ENCODE results near the gene KCNC1.

Gene KCNC1

GRCh38 chr11:17745023-17745772, 10.6 kb downstream of the KCNC1 start:
- Histone ChIP-seq H3K4me3 (ENCODE audit: low read length in 2 of 2) (no peak overlapping the region), H3K27me3 (ENCODE audit: control insufficient read depth in 2 of 2, insufficient read depth in 2 of 2, low read length in 2 of 2) (peaks cover 0 to 3% of the 10 kb centered on the region in 2 donors), H3K36me3 (ENCODE audit: control insufficient read depth in 2 of 2, insufficient read depth in 2 of 2, low read length in 2 of 2) (no peaks in the 10 kb centered on the region), H3K9ac (ENCODE audit: low read depth in 1 of 2, low read length in 2 of 2) (no peak overlapping the region), H3K4me1 (ENCODE audit: control insufficient read depth in 2 of 2, insufficient read depth in 2 of 2, low read length in 2 of 2) (no peaks in the 10 kb centered on the region), H3K27ac (ENCODE audit: low read depth in 2 of 2, low read length in 2 of 2) (no peak overlapping the region), H3K9me3 (ENCODE audit: control insufficient read depth in 2 of 2, low read length in 2 of 2) (no peaks in the 10 kb centered on the region)

- Histone ChIP-seq H3K27ac (ENCODE audit: low read depth in 2 of 2, low read length in 2 of 2) (no peak overlapping the region), H3K4me1 (ENCODE audit: control insufficient read depth in 2 of 2, insufficient read depth in 2 of 2, low read length in 2 of 2) (no peaks in the 10 kb centered on the region), H3K9me3 (ENCODE audit: control insufficient read depth in 2 of 2, low read length in 2 of 2) (no peaks in the 10 kb centered on the region), H3K36me3 (ENCODE audit: control insufficient read depth in 2 of 2, insufficient read depth in 2 of 2, low read length in 2 of 2) (no peaks in the 10 kb centered on the region), H3K9ac (ENCODE audit: low read depth in 1 of 2, low read length in 2 of 2) (no peak overlapping the region), H3K4me3 (ENCODE audit: low read length in 2 of 2) (no peak overlapping the region), H3K27me3 (ENCODE audit: control insufficient read depth in 2 of 2, insufficient read depth in 2 of 2, low read length in 2 of 2) (peaks cover 0 to 3% of the 10 kb centered on the region in 2 donors)
Observed at GRCh38 chr11:17746096-17746495, 11.5 kb downstream of the KCNC1 start.

GRCh38 chr11:17747131-17747955, 12.8 kb downstream of the KCNC1 start:
- Histone ChIP-seq H3K9me3 (ENCODE audit: control insufficient read depth in 2 of 2, low read length in 2 of 2) (no peaks in the 10 kb centered on the region), H3K4me1 (ENCODE audit: control insufficient read depth in 2 of 2, insufficient read depth in 2 of 2, low read length in 2 of 2) (no peaks in the 10 kb centered on the region), H3K4me3 (ENCODE audit: low read length in 2 of 2) (no peak overlapping the region)

GRCh38 chr11:17748044-17748443, 13.5 kb downstream of the KCNC1 start:
- no peak overlapping the region for H3K9ac ChIP-seq (ENCODE audit: low read depth in 1 of 2, low read length in 2 of 2)
- H3K9me3 ChIP-seq (ENCODE audit: control insufficient read depth in 2 of 2, low read length in 2 of 2): no peaks in the 10 kb centered on the region
- no peaks in the 10 kb centered on the region for H3K4me1 ChIP-seq (ENCODE audit: control insufficient read depth in 2 of 2, insufficient read depth in 2 of 2, low read length in 2 of 2)
- no peak overlapping the region for H3K4me3 ChIP-seq (ENCODE audit: low read length in 2 of 2)
- H3K27ac ChIP-seq (ENCODE audit: low read depth in 2 of 2, low read length in 2 of 2): no peak overlapping the region
- peaks cover 0 to 3% of the 10 kb centered on the region in 2 donors for H3K27me3 ChIP-seq (ENCODE audit: control insufficient read depth in 2 of 2, insufficient read depth in 2 of 2, low read length in 2 of 2)
- H3K36me3 ChIP-seq (ENCODE audit: control insufficient read depth in 2 of 2, insufficient read depth in 2 of 2, low read length in 2 of 2): no peaks in the 10 kb centered on the region

More at GRCh38 chr11:17747131-17747955, 12.8 kb downstream of the KCNC1 start:
- no peaks in the 10 kb centered on the region for H3K36me3 ChIP-seq (ENCODE audit: control insufficient read depth in 2 of 2, insufficient read depth in 2 of 2, low read length in 2 of 2)
- H3K27ac ChIP-seq (ENCODE audit: low read depth in 2 of 2, low read length in 2 of 2): no peak overlapping the region
- H3K9ac ChIP-seq (ENCODE audit: low read depth in 1 of 2, low read length in 2 of 2): no peak overlapping the region
- peaks cover 0 to 3% of the 10 kb centered on the region in 2 donors for H3K27me3 ChIP-seq (ENCODE audit: control insufficient read depth in 2 of 2, insufficient read depth in 2 of 2, low read length in 2 of 2)

GRCh38 chr11:17748761-17749721, 14.5 kb downstream of the KCNC1 start:
- no peaks in the 10 kb centered on the region for H3K4me1 ChIP-seq (ENCODE audit: control insufficient read depth in 2 of 2, insufficient read depth in 2 of 2, low read length in 2 of 2)
- H3K9me3 ChIP-seq (ENCODE audit: control insufficient read depth in 2 of 2, low read length in 2 of 2): no peaks in the 10 kb centered on the region
- H3K27me3 ChIP-seq (ENCODE audit: control insufficient read depth in 2 of 2, insufficient read depth in 2 of 2, low read length in 2 of 2): peaks cover 3% of the 10 kb centered on the region in 2 donors
- H3K4me3 ChIP-seq (ENCODE audit: low read length in 2 of 2): no peak overlapping the region
- no peak overlapping the region for H3K9ac ChIP-seq (ENCODE audit: low read depth in 1 of 2, low read length in 2 of 2)
- H3K27ac ChIP-seq (ENCODE audit: low read depth in 2 of 2, low read length in 2 of 2): no peak overlapping the region
- no peaks in the 10 kb centered on the region for H3K36me3 ChIP-seq (ENCODE audit: control insufficient read depth in 2 of 2, insufficient read depth in 2 of 2, low read length in 2 of 2)

GRCh38 chr11:17750013-17750800, 15.6 kb downstream of the KCNC1 start:
- Histone ChIP-seq H3K9ac (ENCODE audit: low read depth in 1 of 2, low read length in 2 of 2) (no peak overlapping the region), H3K27ac (ENCODE audit: low read depth in 2 of 2, low read length in 2 of 2) (no peak overlapping the region), H3K4me1 (ENCODE audit: control insufficient read depth in 2 of 2, insufficient read depth in 2 of 2, low read length in 2 of 2) (no peaks in the 10 kb centered on the region), H3K9me3 (ENCODE audit: control insufficient read depth in 2 of 2, low read length in 2 of 2) (no peaks in the 10 kb centered on the region), H3K36me3 (ENCODE audit: control insufficient read depth in 2 of 2, insufficient read depth in 2 of 2, low read length in 2 of 2) (no peaks in the 10 kb centered on the region), H3K4me3 (ENCODE audit: low read length in 2 of 2) (no peak overlapping the region), H3K27me3 (ENCODE audit: control insufficient read depth in 2 of 2, insufficient read depth in 2 of 2, low read length in 2 of 2) (peaks cover 3% of the 10 kb centered on the region in 2 donors)

- Histone ChIP-seq H3K9ac (ENCODE audit: low read depth in 1 of 2, low read length in 2 of 2) (no peak overlapping the region), H3K27me3 (ENCODE audit: control insufficient read depth in 2 of 2, insufficient read depth in 2 of 2, low read length in 2 of 2) (peaks cover 3% of the 10 kb centered on the region in 2 donors), H3K9me3 (ENCODE audit: control insufficient read depth in 2 of 2, low read length in 2 of 2) (no peaks in the 10 kb centered on the region), H3K4me3 (ENCODE audit: low read length in 2 of 2) (no peak overlapping the region), H3K4me1 (ENCODE audit: control insufficient read depth in 2 of 2, insufficient read depth in 2 of 2, low read length in 2 of 2) (no peaks in the 10 kb centered on the region), H3K27ac (ENCODE audit: low read depth in 2 of 2, low read length in 2 of 2) (no peak overlapping the region), H3K36me3 (ENCODE audit: control insufficient read depth in 2 of 2, insufficient read depth in 2 of 2, low read length in 2 of 2) (no peaks in the 10 kb centered on the region)
Observed at GRCh38 chr11:17750801-17751165, 16.2 kb downstream of the KCNC1 start.

- Histone ChIP-seq H3K9ac (ENCODE audit: low read depth in 1 of 2, low read length in 2 of 2) (no peak overlapping the region), H3K27ac (ENCODE audit: low read depth in 2 of 2, low read length in 2 of 2) (no peak overlapping the region), H3K4me3 (ENCODE audit: low read length in 2 of 2) (no peak overlapping the region), H3K36me3 (ENCODE audit: control insufficient read depth in 2 of 2, insufficient read depth in 2 of 2, low read length in 2 of 2) (no peaks in the 10 kb centered on the region), H3K4me1 (ENCODE audit: control insufficient read depth in 2 of 2, insufficient read depth in 2 of 2, low read length in 2 of 2) (no peaks in the 10 kb centered on the region), H3K9me3 (ENCODE audit: control insufficient read depth in 2 of 2, low read length in 2 of 2) (no peaks in the 10 kb centered on the region), H3K27me3 (ENCODE audit: control insufficient read depth in 2 of 2, insufficient read depth in 2 of 2, low read length in 2 of 2) (peaks cover 3% of the 10 kb centered on the region in 2 donors)
Observed at GRCh38 chr11:17751558-17751957, 17.0 kb downstream of the KCNC1 start.

- Histone ChIP-seq H3K9ac (ENCODE audit: low read depth in 1 of 2, low read length in 2 of 2) (no peak overlapping the region), H3K36me3 (ENCODE audit: control insufficient read depth in 2 of 2, insufficient read depth in 2 of 2, low read length in 2 of 2) (no peaks in the 10 kb centered on the region), H3K4me1 (ENCODE audit: control insufficient read depth in 2 of 2, insufficient read depth in 2 of 2, low read length in 2 of 2) (no peaks in the 10 kb centered on the region), H3K4me3 (ENCODE audit: low read length in 2 of 2) (no peak overlapping the region), H3K27ac (ENCODE audit: low read depth in 2 of 2, low read length in 2 of 2) (no peak overlapping the region), H3K9me3 (ENCODE audit: control insufficient read depth in 2 of 2, low read length in 2 of 2) (no peaks in the 10 kb centered on the region), H3K27me3 (ENCODE audit: control insufficient read depth in 2 of 2, insufficient read depth in 2 of 2, low read length in 2 of 2) (peaks cover 0 to 3% of the 10 kb centered on the region in 2 donors)
Observed at GRCh38 chr11:17752144-17752543, 17.6 kb downstream of the KCNC1 start.

Data from mucosa of rectum (tissue), 2 donors.